Measurements from ENCODE around the gene GALNT14. TPM values are rescaled to one million over a fixed set of nuclear protein-coding genes. Genes with fewer than 3 reads are reported as not detected.

Gene GALNT14
- polyA plus RNA-seq, 6 donors from 2014 or later: 0.45 to 1.4 (median 0.64) TPM; not detected in 2

GRCh38 chr2:31125918-31126695 lies 12.1 kb downstream of the GALNT14 start:
- no peaks in the 10 kb centered on the region for H3K36me3 Mint-ChIP-seq
- peaks cover 0 to 9% (median 0%) of the 10 kb centered on the region in 3 donors for H3K4me1 Mint-ChIP-seq
- no peaks in the 10 kb centered on the region for H3K9me3 Mint-ChIP-seq
- no peak overlapping the region for H3K4me3 Mint-ChIP-seq
- no peaks in the 10 kb centered on the region for H3K27me3 Mint-ChIP-seq
- H3K27ac Mint-ChIP-seq: no peak overlapping the region
- no peak for ATAC-seq (ENCODE audit: low read depth in 2 of 2)
- DNase-seq: no peak

GRCh38 chr2:31124904-31125303 lies 13.3 kb downstream of the GALNT14 start:
- Mint-ChIP-seq H3K27ac (peak overlapping the region in 2 of 6 donors; percentile 7 to 20), H3K4me1 (peaks cover 0 to 9% (median 0%) of the 10 kb centered on the region in 3 donors), H3K9me3 (no peaks in the 10 kb centered on the region), H3K27me3 (no peaks in the 10 kb centered on the region), H3K4me3 (no peak overlapping the region), H3K36me3 (no peaks in the 10 kb centered on the region)
- DNase-seq (no peak), ATAC-seq (ENCODE audit: low read depth in 2 of 2) (no peak)

GRCh38 chr2:31122133-31122532 lies 16.1 kb downstream of the GALNT14 start:
- Mint-ChIP-seq H3K27ac (no peak overlapping the region), H3K27me3 (no peaks in the 10 kb centered on the region), H3K36me3 (no peaks in the 10 kb centered on the region), H3K4me3 (no peak overlapping the region), H3K9me3 (no peaks in the 10 kb centered on the region), H3K4me1 (peaks cover 0 to 9% (median 0%) of the 10 kb centered on the region in 3 donors)
- DNase-seq: no peak
- no peak for ATAC-seq (ENCODE audit: low read depth in 2 of 2)

- Mint-ChIP-seq H3K4me3 (no peak overlapping the region), H3K36me3 (no peaks in the 10 kb centered on the region), H3K27me3 (no peaks in the 10 kb centered on the region), H3K9me3 (no peaks in the 10 kb centered on the region), H3K4me1 (no peaks in the 10 kb centered on the region), H3K27ac (peak overlapping the region in 1 of 6 donors; percentile 90)
- no peak for ATAC-seq (ENCODE audit: low read depth in 2 of 2)
- no peak for DNase-seq
These were observed 24.5 kb downstream of the GALNT14 start for GRCh38 chr2:31113765-31114164.

DNA sequence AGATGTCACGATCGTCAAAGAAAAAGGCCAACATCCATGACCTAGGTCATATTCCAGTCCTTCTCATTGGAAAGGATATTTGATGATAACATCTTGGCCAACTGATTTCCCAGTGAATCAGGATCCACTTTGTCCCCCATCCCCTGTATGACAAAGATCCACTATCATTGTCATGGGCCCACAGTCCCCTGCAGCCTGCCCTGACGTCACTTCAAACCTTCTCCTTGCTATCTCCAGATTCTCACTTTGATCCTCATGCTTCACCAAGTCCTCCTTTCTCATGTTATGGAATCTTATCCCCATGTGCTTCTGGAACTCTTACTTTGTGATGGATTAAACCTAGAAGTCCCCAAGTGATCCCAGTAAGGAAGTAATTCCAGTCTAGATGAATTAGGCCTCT lies 25.7 kb downstream of the GALNT14 start:
- no peak overlapping the region for H3K4me3 Mint-ChIP-seq
- H3K27me3 Mint-ChIP-seq: no peaks in the 10 kb centered on the region
- H3K4me1 Mint-ChIP-seq: no peaks in the 10 kb centered on the region
- no peak for DNase-seq
- H3K36me3 Mint-ChIP-seq: no peaks in the 10 kb centered on the region
- no peaks in the 10 kb centered on the region for H3K9me3 Mint-ChIP-seq
- H3K27ac Mint-ChIP-seq: no peak overlapping the region
- no peak for ATAC-seq (ENCODE audit: low read depth in 2 of 2)

GRCh38 chr2:31110998-31111397 lies 27.2 kb downstream of the GALNT14 start:
- H3K36me3 Mint-ChIP-seq: no peaks in the 10 kb centered on the region
- DNase-seq (no peak), ATAC-seq (ENCODE audit: low read depth in 2 of 2) (no peak)
- H3K4me3 Mint-ChIP-seq: no peak overlapping the region
- no peak overlapping the region for H3K27ac Mint-ChIP-seq
- no peaks in the 10 kb centered on the region for H3K9me3 Mint-ChIP-seq
- no peaks in the 10 kb centered on the region for H3K4me1 Mint-ChIP-seq
- no peaks in the 10 kb centered on the region for H3K27me3 Mint-ChIP-seq

DNA sequence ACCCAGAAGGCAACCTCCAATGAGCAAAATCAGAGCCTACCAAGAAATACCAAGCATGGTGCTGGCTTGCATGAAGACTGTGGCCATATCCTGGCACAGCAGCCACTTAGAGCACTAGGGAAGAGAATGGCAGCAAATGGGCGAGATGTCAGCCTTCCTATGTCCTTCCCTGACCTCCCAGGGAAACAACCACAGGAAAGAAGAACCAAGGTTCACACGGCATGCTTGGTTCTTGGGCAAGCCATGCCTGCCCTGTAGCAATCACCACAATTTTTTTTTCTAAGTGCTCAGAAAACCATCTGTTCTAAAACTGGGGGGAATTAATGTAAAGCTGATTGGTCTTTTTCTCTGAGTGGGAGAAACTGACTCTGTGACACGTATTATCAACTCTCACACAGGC lies 27.8 kb downstream of the GALNT14 start:
- ATAC-seq (ENCODE audit: low read depth in 2 of 2) (no peak), DNase-seq (no peak)
- H3K9me3 Mint-ChIP-seq: no peaks in the 10 kb centered on the region
- no peak overlapping the region for H3K27ac Mint-ChIP-seq
- no peaks in the 10 kb centered on the region for H3K27me3 Mint-ChIP-seq
- H3K4me3 Mint-ChIP-seq: no peak overlapping the region
- H3K4me1 Mint-ChIP-seq: no peaks in the 10 kb centered on the region
- no peaks in the 10 kb centered on the region for H3K36me3 Mint-ChIP-seq

- DNase-seq (no peak), ATAC-seq (ENCODE audit: low read depth in 2 of 2) (no peak)
- Mint-ChIP-seq H3K36me3 (no peaks in the 10 kb centered on the region), H3K27me3 (no peaks in the 10 kb centered on the region), H3K9me3 (no peaks in the 10 kb centered on the region), H3K4me1 (no peaks in the 10 kb centered on the region), H3K4me3 (no peak overlapping the region), H3K27ac (no peak overlapping the region)
These were observed 28.5 kb downstream of the GALNT14 start for GRCh38 chr2:31109633-31110192.

DNA sequence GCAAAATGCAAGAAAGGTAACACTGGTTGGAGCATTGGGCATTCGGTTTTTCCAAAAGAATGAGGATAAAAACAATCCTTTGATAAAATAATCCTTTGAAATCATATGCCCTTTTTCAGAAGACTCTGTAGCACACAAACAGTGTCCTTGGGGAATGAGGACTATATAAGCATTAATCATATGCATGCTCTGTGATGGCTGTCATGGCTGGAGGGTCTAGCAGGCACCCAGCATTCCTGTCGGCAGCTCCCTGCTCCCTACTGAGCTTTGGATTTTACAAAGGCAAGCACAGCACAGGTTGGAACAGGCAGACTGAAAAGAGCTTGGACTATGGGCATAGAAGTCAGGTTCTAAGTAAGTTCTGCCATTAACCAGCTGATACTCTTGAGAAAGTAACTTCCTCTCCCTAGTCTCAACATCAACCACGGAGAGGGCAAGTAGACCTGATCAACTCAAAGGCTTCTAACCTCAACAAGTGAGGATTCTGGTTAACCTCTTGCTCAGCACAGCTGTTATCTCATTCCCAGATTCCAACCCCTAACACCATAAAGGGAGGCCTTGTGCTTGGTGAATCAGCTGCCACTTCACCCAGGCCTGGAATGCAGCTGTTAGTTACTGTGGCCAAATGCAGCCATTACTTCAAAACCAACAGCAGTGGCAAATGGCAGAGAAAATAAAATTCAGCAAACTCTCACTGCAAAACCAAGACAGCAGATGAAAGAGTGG lies 29.5 kb downstream of the GALNT14 start:
- H3K4me3 Mint-ChIP-seq: no peak overlapping the region
- no peaks in the 10 kb centered on the region for H3K27me3 Mint-ChIP-seq
- no peak for ATAC-seq (ENCODE audit: low read depth in 2 of 2)
- H3K4me1 Mint-ChIP-seq: no peaks in the 10 kb centered on the region
- no peaks in the 10 kb centered on the region for H3K36me3 Mint-ChIP-seq
- no peak overlapping the region for H3K27ac Mint-ChIP-seq
- H3K9me3 Mint-ChIP-seq: no peaks in the 10 kb centered on the region
- no peak for DNase-seq

- Mint-ChIP-seq H3K9me3 (no peaks in the 10 kb centered on the region), H3K27me3 (no peaks in the 10 kb centered on the region), H3K4me1 (no peaks in the 10 kb centered on the region), H3K27ac (no peak overlapping the region), H3K36me3 (no peaks in the 10 kb centered on the region), H3K4me3 (no peak overlapping the region)
- ATAC-seq (ENCODE audit: low read depth in 2 of 2) (no peak), DNase-seq (no peak)
These were observed 30.5 kb downstream of the GALNT14 start for GRCh38 chr2:31107591-31108300.

GRCh38 chr2:31101701-31102100 lies 36.5 kb downstream of the GALNT14 start:
- Mint-ChIP-seq H3K4me3 (no peak overlapping the region), H3K27me3 (no peaks in the 10 kb centered on the region), H3K9me3 (peaks cover 0 to 10% (median 0%) of the 10 kb centered on the region in 7 donors), H3K36me3 (no peaks in the 10 kb centered on the region), H3K27ac (no peak overlapping the region), H3K4me1 (peaks cover 0 to 10% (median 7%) of the 10 kb centered on the region in 3 donors)
- DNase-seq (no peak), ATAC-seq (ENCODE audit: low read depth in 2 of 2) (no peak)

GRCh38 chr2:31097962-31098613 lies 40.2 kb downstream of the GALNT14 start:
- no peak overlapping the region for H3K27ac Mint-ChIP-seq
- H3K36me3 Mint-ChIP-seq: no peaks in the 10 kb centered on the region
- no peak overlapping the region for H3K4me3 Mint-ChIP-seq
- ATAC-seq (ENCODE audit: low read depth in 2 of 2): no peak
- no peaks in the 10 kb centered on the region for H3K27me3 Mint-ChIP-seq
- no peak for DNase-seq
- peaks cover 0 to 10% (median 0%) of the 10 kb centered on the region in 7 donors for H3K9me3 Mint-ChIP-seq
- H3K4me1 Mint-ChIP-seq: peaks cover 0 to 10% (median 7%) of the 10 kb centered on the region in 3 donors

- H3K36me3 Mint-ChIP-seq: no peaks in the 10 kb centered on the region
- no peaks in the 10 kb centered on the region for H3K4me1 Mint-ChIP-seq
- no peak for ATAC-seq (ENCODE audit: low read depth in 2 of 2)
- no peak overlapping the region for H3K27ac Mint-ChIP-seq
- no peak overlapping the region for H3K4me3 Mint-ChIP-seq
- DNase-seq: no peak
- H3K27me3 Mint-ChIP-seq: no peaks in the 10 kb centered on the region
- peaks cover 0 to 4% (median 0%) of the 10 kb centered on the region in 7 donors for H3K9me3 Mint-ChIP-seq
These were observed 48.1 kb downstream of the GALNT14 start for GRCh38 chr2:31090188-31090587.
